Suprapubic skin (tissue), 4 donors: ENCODE data around the gene DAZ2. TPM values are rescaled to one million over a fixed set of nuclear protein-coding genes. Genes with fewer than 3 reads are reported as not detected.
"Not testable (repeated sequence)": the region's sequence is repeated elsewhere in the genome, so short reads cannot be mapped to it uniquely, and the experiment has no call there.

Experiments
- DNase-seq, 2 donors: peaks; one replicate each; pipeline ENCODE4 v3.0.0-alpha.2; 2019; ENCODE audit warnings: low spot score in 2 of 2
- H3K27ac ChIP-seq: fragments of 200-600 bp; sonication (generic); one replicate; pipeline ENCODE4 v1.5.1; 2019
- H3K27me3 ChIP-seq: fragments of 200-600 bp; sonication (generic); one replicate; pipeline ENCODE4 v1.5.1; 2019
- H3K36me3 ChIP-seq: fragments of 200-600 bp; sonication (generic); one replicate; pipeline ENCODE4 v1.5.1; 2019
- H3K4me1 ChIP-seq: fragments of 200-600 bp; sonication (generic); one replicate; pipeline ENCODE4 v1.5.1; 2019
- H3K4me3 ChIP-seq: fragments of 200-600 bp; sonication (generic); one replicate; pipeline ENCODE4 v1.5.1; 2019; ENCODE audit warnings: mild to moderate bottlenecking
- H3K9me3 ChIP-seq: fragments of 200-600 bp; sonication (generic); one replicate; pipeline ENCODE4 v1.5.1; 2019
- WGBS: methylation state at CpG from one replicate; pipeline ENCODE4 v1.1.5; 2018; 5-methylcytosine and 5-hydroxymethylcytosine counted together
- total RNA-seq, 4 donors: library from RNA; depleted of rRNA; stranded (reverse); fragments of >200 nt; gene quantifications; one replicate each; pipeline ENCODE4 v1.1.0, GENCODE V29; 2016

The DAZ2 gene, protein sequence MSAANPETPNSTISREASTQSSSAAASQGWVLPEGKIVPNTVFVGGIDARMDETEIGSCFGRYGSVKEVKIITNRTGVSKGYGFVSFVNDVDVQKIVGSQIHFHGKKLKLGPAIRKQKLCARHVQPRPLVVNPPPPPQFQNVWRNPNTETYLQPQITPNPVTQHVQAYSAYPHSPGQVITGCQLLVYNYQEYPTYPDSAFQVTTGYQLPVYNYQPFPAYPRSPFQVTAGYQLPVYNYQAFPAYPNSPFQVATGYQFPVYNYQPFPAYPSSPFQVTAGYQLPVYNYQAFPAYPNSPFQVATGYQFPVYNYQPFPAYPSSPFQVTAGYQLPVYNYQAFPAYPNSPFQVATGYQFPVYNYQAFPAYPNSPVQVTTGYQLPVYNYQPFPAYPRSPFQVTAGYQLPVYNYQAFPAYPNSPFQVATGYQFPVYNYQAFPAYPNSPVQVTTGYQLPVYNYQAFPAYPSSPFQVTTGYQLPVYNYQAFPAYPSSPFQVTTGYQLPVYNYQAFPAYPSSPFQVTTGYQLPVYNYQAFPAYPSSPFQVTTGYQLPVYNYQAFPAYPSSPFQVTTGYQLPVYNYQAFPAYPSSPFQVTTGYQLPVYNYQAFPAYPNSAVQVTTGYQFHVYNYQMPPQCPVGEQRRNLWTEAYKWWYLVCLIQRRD
- not detected for total RNA-seq

GRCh38 chrY:23219233-23219632 is at the start of gene DAZ2:
Gene DAZ2 (plus strand): TSS chrY:23219533. CDS start chrY:23219741, 208 bp downstream.
- H3K36me3 ChIP-seq, H3K4me1 ChIP-seq, H3K27ac ChIP-seq, H3K4me3 ChIP-seq, H3K27me3 ChIP-seq, DNase-seq, H3K9me3 ChIP-seq: not testable (repeated sequence)
- WGBS: no CpG with 5 or more reads among the region's 23 CpGs

DNA sequence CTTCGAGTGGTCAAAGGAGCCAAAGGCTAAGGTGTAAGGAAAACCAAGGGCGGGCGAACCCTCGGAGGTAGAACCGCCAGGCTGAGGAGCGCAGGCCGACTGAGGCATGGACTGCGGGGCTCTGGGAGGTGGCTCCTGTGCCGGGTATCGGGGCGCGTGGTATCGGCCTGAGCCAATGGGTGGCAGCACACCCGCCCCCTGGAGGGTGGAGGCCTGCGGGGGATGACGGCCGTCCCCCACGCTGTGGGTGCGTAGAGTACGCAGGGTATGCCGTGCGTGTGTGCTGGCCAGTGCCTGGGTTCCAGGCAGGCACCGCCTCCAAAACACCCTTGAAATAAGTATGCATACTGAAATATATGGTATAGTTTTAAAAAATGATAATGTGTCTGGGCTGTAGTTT is 20.4 kb upstream of the DAZ2 start, which contains the start of gene DAZ1:
Gene DAZ1, minus strand, starts transcription at position 101 of the 400 bp plus-strand sequence. CDS start 208 bp downstream, outside the sequence.
- not testable (repeated sequence) for H3K27me3 ChIP-seq, H3K4me3 ChIP-seq, DNase-seq, H3K4me1 ChIP-seq, H3K36me3 ChIP-seq, H3K9me3 ChIP-seq, H3K27ac ChIP-seq
- WGBS: no CpG with 5 or more reads among the region's 23 CpGs

DNA sequence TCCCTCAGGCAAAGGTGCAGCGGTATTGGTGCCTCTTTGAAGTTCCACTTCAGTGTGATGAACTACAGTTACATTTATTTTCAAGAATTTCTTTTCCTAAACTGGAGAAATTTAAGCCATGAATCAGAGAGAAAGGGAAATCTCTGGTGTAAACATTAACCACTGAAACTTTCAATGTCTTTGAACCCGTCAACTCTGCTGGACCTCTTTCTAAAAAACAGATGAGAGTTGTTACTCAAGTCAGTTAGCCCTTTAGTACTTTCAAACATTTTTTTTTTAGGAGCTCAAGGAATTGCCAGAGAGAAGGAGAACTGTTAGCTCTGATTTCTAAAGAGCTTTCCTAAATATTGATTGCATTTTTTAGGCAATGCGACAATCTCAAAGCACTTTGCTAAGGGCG is 11.9 kb upstream of the DAZ2 start:
- not testable (repeated sequence) for H3K4me3 ChIP-seq, H3K4me1 ChIP-seq, H3K27ac ChIP-seq, H3K9me3 ChIP-seq, H3K27me3 ChIP-seq, H3K36me3 ChIP-seq, DNase-seq
- no CpG with 5 or more reads among the region's 4 CpGs for WGBS

- H3K9me3 ChIP-seq, H3K27ac ChIP-seq, H3K27me3 ChIP-seq, H3K4me3 ChIP-seq, H3K36me3 ChIP-seq, H3K4me1 ChIP-seq, DNase-seq: not testable (repeated sequence)
- WGBS: no CpG with 5 or more reads among the region's 4 CpGs
Measured at GRCh38 chrY:23209802-23210495, 9.4 kb upstream of the DAZ2 start.

- not testable (repeated sequence) for H3K27me3 ChIP-seq, H3K4me3 ChIP-seq, H3K36me3 ChIP-seq, DNase-seq, H3K4me1 ChIP-seq, H3K9me3 ChIP-seq, H3K27ac ChIP-seq
- WGBS: no CpG with 5 or more reads among the region's 4 CpGs
Measured at GRCh38 chrY:23210681-23211080, 8.7 kb upstream of the DAZ2 start.

Other genes with a start within 250 kb of the DAZ2 start
- gene BPY2, start 235.3 kb upstream of the DAZ2 start, total RNA-seq: 1 to 10 TPM in 1 of 4 donors, under 1 TPM in 1, not detected in 2; 0.81 to 1.1 TPM
- gene DAZ1, start 20.5 kb upstream of the DAZ2 start, total RNA-seq: 10 to 100 TPM in 1 of 4 donors, 1 to 10 TPM in 1, not detected in 2; 7.7 to 14.7 TPM